DMS114 treated with DMSO at 0.1 percent for 48 hours (cell line): ENCODE data around the gene VWCE.

Experiments used
- DNase-seq: peaks from one replicate; lab custom pipeline; 2025; ENCODE audit not compliant: unreplicated experiment; lab: John Stamatoyannopoulos, UW

Gene VWCE

DNA sequence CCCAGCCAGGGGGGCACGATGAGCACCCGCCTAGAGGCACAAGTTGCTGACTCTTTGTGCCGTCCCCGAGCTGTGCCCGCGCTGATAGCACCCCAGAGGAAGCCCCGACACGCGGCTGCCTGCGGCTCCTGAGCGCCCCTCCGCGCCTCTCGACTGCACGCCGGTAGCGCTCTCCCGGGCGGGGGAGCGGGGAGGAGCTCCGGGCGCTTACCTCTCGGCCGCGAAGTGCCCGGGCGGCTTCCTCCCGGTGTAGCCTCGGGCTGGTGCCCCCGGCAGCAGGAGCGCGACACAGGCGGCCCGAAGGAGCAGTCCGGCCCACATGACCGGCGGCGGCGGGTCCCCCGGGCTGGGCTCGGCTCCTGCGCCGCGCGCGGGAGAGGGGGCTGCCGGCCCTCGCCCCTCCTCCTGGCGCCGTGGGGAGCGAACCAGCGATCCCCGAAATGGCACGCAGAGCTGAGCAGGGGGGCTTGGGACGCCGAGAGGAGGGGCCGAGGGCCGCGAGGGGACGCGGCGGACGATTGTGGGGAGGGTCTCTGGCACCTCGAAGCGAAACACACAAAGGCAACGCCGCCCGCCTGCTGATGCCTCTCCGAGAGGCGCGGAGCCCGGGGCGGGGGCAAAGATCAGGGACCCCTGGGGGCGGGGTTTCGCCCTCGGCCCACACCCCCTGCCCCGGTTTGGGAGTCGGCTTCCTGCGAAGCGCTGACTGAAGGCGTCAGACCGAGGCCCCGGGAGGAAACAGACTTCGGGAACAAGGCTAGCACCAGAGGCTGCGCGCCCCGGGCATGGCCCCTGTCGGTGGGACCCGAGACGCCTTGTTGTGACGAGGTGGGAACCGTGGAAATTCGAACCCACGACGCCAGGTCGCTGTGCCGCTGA is at the start of gene VWCE:
VWCE (minus strand) TSS at position 600 of the 879 bp plus-strand sequence; CDS start at position 321, 279 bp downstream.
- DNase-seq: no peak

GRCh38 chr11:61343792-61344745 is 49.0 kb upstream of the VWCE start:
- no peak for DNase-seq

DNA sequence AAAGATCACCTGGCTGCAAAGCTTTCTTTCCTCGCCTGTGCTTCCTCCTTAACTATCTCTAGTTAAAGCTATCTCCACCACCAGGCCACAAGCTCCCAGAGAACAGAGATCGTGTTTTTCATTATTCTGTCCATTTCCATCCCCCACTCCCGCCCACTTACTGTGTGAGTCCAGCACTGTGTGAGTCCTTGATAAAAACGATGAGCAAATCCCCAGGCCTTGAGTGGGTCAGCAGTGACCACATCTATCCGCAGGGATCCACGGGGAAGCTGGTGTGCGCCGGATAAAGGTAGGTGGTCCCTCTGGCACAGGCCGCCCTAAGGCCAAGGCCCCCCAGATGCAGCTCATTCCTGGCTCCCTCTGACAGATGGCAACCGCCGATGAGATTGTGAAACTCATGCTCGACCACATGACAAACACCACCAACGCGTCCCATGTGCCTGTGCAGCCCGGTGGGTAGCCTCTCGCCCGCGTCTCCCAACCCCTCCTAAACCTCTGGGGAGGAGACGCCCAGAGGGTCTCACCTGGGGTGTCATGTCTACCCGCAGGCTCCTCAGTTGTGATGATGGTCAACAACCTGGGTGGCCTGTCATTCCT is 47.2 kb upstream of the VWCE start:
- DNase-seq: no peak

- DNase-seq: no peak
These were observed 46.6 kb upstream of the VWCE start for GRCh38 chr11:61341706-61342105.

DNA sequence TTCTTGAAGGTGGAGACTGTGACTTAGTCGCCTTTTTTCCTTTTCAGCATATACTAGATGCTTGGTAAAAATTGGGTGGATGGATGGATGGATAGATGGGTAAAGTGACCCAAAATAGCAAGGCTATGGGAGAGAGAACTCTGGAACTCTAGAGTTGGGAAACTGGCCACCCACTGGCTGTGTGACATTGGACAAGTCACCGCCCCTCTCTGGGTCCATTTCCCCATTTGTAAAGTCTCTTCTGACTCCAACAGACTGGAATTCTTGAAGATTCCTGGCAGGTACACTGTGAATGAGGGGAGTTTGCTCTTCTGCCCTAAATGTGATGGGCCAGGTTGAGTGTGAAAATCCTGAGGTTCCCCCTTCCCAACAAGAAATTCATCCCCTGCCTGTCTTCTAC is 45.9 kb upstream of the VWCE start:
- no peak for DNase-seq

DNA sequence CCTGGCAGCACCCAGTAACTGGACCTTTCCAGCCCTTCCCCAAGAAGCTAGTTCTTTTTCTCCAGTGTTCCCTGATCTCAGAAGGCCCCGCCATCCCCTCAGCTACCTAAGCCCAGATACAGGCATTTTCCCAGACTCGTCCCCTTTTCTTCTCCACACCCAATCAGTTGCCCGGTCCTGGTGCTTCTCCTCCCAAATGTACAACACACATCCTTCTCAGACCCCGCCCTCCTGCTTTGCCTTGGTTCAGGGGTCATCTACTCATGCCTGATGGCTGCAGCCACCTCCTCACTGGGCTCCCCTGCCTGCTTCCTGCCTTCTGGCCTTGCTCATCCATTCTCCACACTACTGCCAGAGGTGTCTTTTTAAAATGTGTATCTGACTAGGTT is 44.4 kb upstream of the VWCE start:
- DNase-seq: no peak

- DNase-seq: no peak
These were observed 43.8 kb upstream of the VWCE start for GRCh38 chr11:61338783-61339489.

GRCh38 chr11:61337706-61338470 is 42.8 kb upstream of the VWCE start:
- no peak for DNase-seq

DNA sequence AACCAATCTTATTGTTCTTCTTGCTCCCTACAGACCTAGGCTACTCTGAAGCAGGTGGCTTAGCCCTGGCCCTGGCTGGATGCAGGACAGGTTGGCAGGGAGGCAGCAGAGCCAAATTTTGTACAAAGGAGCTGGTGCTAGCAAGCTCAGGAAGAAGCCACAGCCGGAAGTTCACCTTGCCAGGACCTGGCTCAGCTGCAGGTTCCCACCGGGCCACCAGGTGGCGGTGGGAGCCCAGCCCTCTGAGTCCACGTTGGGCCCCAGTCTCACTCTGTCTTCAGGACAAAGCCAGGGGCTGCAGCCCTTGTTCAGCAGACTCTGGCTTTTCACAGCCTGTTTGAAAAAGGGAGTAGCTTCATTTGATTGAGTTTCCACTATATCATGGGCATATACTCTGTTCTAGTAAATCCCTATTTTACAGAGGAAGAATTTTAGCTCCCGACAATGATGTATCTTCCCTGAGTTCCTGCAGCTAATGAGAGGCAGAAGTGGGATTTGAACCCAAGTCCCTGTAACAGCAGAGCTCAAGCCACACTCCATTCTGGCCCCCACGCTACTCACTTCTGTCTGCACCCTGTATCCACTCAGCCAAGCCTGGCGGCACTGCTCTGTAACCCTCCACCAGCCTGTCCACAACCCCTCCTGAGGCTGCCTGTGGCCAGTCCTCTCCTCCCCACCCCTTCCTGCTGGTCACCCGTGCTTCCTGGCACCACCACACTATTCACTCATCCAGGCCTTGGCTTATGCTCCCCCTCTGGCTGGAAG is 41.2 kb upstream of the VWCE start:
- DNase-seq: peak; percentile 55

- no peak for DNase-seq
These were observed 40.2 kb upstream of the VWCE start for GRCh38 chr11:61335355-61335710.

- DNase-seq: no peak
These were observed 39.6 kb upstream of the VWCE start for GRCh38 chr11:61334434-61335354.

- no peak for DNase-seq
These were observed 38.7 kb upstream of the VWCE start for GRCh38 chr11:61333550-61334433.

GRCh38 chr11:61332797-61333549 is 37.9 kb upstream of the VWCE start, which contains the start of the genes DDB1 and TKFC:
DDB1 (minus strand) TSS chr11:61333105; CDS start chr11:61332968, 137 bp downstream.
TKFC (plus strand) TSS chr11:61333228; CDS start chr11:61334729, 1,501 bp downstream.
- peak; percentile 76 for DNase-seq

DNA sequence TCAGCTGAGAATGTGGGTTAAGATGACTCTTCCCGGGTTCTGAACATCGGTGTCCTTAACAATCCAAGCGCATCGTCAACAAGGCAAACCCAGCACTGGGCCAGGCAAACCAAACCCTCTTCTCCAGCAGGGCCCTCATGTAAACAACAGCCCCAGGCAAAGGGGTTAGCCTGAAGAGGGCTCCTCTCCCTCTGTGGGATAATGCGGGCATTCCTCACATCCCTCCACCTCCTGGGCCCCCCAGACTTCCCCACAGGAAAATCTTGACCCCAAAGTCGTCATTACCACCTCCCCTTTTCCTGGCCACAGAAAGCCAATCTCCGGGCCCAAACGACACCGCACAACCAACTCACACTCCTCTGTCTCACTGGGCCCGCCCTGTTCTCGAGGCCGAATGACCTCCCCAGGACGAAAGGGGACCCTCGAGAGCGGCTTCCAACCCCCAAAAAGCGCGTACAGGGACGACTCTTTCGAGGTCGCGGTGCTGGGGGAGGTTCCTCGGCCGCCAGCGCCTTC is 37.2 kb upstream of the VWCE start:
- DNase-seq: peak; percentile 8

GRCh38 chr11:61331651-61332050 is 36.5 kb upstream of the VWCE start:
- no peak for DNase-seq

GRCh38 chr11:61329871-61330270 is 34.8 kb upstream of the VWCE start:
- DNase-seq: no peak
